GM12878 (cell line): Measurements from ENCODE around the gene CHRNA3. TPM values are rescaled to one million over a fixed set of nuclear protein-coding genes. Genes with fewer than 3 reads are reported as not detected.

ENCODE experiments used
- ATAC-seq: fragments of 200-7000 bp; cut with Tn5 transposase; 3 replicates; pipeline ENCODE4 v1.9.1; 2020; ENCODE audit warnings: mild to moderate bottlenecking, moderate library complexity
- BruUV-seq: library from RNA; stranded (reverse); fragments of 400-500 nt; replicated peaks from 2 replicates; lab custom pipeline; 2021; lab: Mats Ljungman, UMichigan
- CTCF ChIA-PET: fragments of 300-600 bp; sonication (Branson Sonifier 250); formaldehyde crosslinking; extraction: SDS; loops from one replicate; lab custom pipeline; 2021; ENCODE audit warnings: inconsistent platforms; lab: Yijun Ruan, JAX
- POLR2A ChIA-PET: fragments of 350-600 bp; formaldehyde crosslinking; extraction: SDS; loops from one replicate; lab custom pipeline; 2021; ENCODE audit warnings: inconsistent platforms; lab: Charles Lee
- RAD21 ChIA-PET: fragments of 300-600 bp; sonication (Branson Sonifier 250); formaldehyde crosslinking; loops from one replicate; lab custom pipeline; 2023; ENCODE audit warnings: antibody characterized with exemption; ENCODE audit not compliant: unreplicated experiment; lab: Charles Lee
- SMC1A ChIA-PET: fragments of 300-600 bp; sonication (Branson Sonifier 250); formaldehyde crosslinking; loops from one replicate; lab custom pipeline; 2023; ENCODE audit not compliant: unreplicated experiment, uncharacterized antibody; lab: Charles Lee
- DNase-seq: peaks from one replicate; pipeline ENCODE4 v3.0.0-alpha.2; 2011; ENCODE audit warnings: low read depth, low spot score
- FAIRE-seq: peaks from 3 replicates; lab custom pipeline; 2011; peaks lifted over from hg19 to GRCh38; lab: Jason Lieb, UNC
- H2AFZ ChIP-seq: 2 replicates; pipeline ENCODE4 v1.6.0; 2011; ENCODE audit warnings: low read depth, low read length, control low read depth; ENCODE audit not compliant: control insufficient read depth
- H3K27ac ChIP-seq: 2 replicates; pipeline ENCODE4 v1.5.1; 2011; ENCODE audit warnings: control low read depth; ENCODE audit not compliant: control insufficient read depth, insufficient read depth
- H3K27me3 ChIP-seq, 2 experiments: replicated peaks in 1 of 2; 2 replicates each; pipeline versions ENCODE4 v1.6.0 to v1.6.1; 2011; ENCODE audit warnings: low read length in 1 of 2; ENCODE audit not compliant: control insufficient read depth in 2 of 2, insufficient read depth in 2 of 2
- H3K36me3 ChIP-seq, 2 experiments: 2 replicates each; pipeline ENCODE4 v1.5.1; 2011; ENCODE audit warnings: low read length in 1 of 2; ENCODE audit not compliant: control insufficient read depth in 2 of 2, insufficient read depth in 2 of 2
- H3K4me1 ChIP-seq: 2 replicates; pipeline ENCODE4 v1.6.1; 2011; ENCODE audit warnings: mild to moderate bottlenecking, low read length, moderate library complexity, mixed read lengths; ENCODE audit not compliant: control insufficient read depth, insufficient read depth
- H3K4me2 ChIP-seq: 2 replicates; pipeline ENCODE4 v1.6.0; 2011; ENCODE audit warnings: control low read depth; ENCODE audit not compliant: control insufficient read depth, insufficient read depth
- H3K4me3 ChIP-seq: fragments of 200-600 bp; sonication (generic); 2 replicates; pipeline ENCODE4 v1.5.1; 2016
- H3K79me2 ChIP-seq: 2 replicates; pipeline ENCODE4 v1.6.0; 2011; ENCODE audit warnings: low read length; ENCODE audit not compliant: control insufficient read depth, insufficient read depth
- H3K9ac ChIP-seq: 2 replicates; pipeline ENCODE4 v1.8.0; 2011; ENCODE audit warnings: low read length, control low read depth, mixed read lengths; ENCODE audit not compliant: control insufficient read depth, insufficient read depth
- H3K9me3 ChIP-seq: replicated peaks from 3 replicates; pipeline ENCODE4 v1.5.1; 2011; ENCODE audit warnings: mild to moderate bottlenecking, low read length; ENCODE audit not compliant: control insufficient read depth, insufficient read depth
- H4K20me1 ChIP-seq: 2 replicates; pipeline ENCODE4 v1.6.0; 2011; ENCODE audit not compliant: control insufficient read depth, insufficient read depth
- CBX5 ChIP-seq: sonication (generic); IDR thresholded peaks from 2 replicates; pipeline ENCODE4 v1.6.1; 2016; ENCODE audit warnings: low read depth, moderate library complexity, mild to moderate bottlenecking, inconsistent platforms
- NR2C1 ChIP-seq: fragments of 450-650 bp; IDR thresholded peaks from 2 replicates; pipeline ENCODE4 v1.6.1; 2017; ENCODE audit warnings: antibody characterized with exemption, mild to moderate bottlenecking, moderate library complexity
- NR2F1 ChIP-seq: fragments of 450-650 bp; conservative IDR thresholded peaks from 2 replicates; pipeline ENCODE4 v1.6.1; 2017; ENCODE audit warnings: mild to moderate bottlenecking
- SIX5 ChIP-seq: IDR thresholded peaks from 2 replicates; pipeline ENCODE4 v1.6.1; 2011; ENCODE audit warnings: mild to moderate bottlenecking, low read depth, low read length, moderate library complexity; ENCODE audit not compliant: severe bottlenecking
- ZBTB11 ChIP-seq: fragments of 450-650 bp; formaldehyde crosslinking; IDR thresholded peaks from 2 replicates; pipeline ENCODE4 v1.5.0; 2022; ENCODE audit warnings: mild to moderate bottlenecking, missing genetic modification characterization
- WGBS: methylation state at CpG from one replicate; pipeline ENCODE4 v1.1.6; 2016; ENCODE audit warnings: low lambda C conversion rate; ENCODE audit not compliant: insufficient replicate concordance, insufficient coverage; ENCODE audit errors: missing lambda C conversion rate; 5-methylcytosine and 5-hydroxymethylcytosine counted together
- in situ Hi-C: fragments of 300-500 bp; cut with MboI; formaldehyde crosslinking; loops from 9 replicates; pipeline ENCODE4 v1.14.3; 2018; ENCODE audit warnings: mixed read lengths
- intact Hi-C: fragments of 100-400 bp; cut with micrococcal nuclease; formaldehyde crosslinking; loops from one replicate; pipeline ENCODE4 v1.14.2; 2022; ENCODE audit not compliant: unreplicated experiment
- polyA plus RNA-seq, 11 experiments: library from polyadenylated mRNA; depleted of rRNA in 4 of 11; unstranded in 6 of 11; stranded (reverse) in 5 of 11; fragments of >200 nt; fragmentation: Nextera tagmentation in 4 of 11; fragmentation: Illumina TruSeq in 1 of 11; extraction: Ambion mirVana in 4 of 11; extraction: Trizol in 1 of 11; gene quantifications; 1 replicate in 1 of 11; 2 replicates in 10 of 11; pipeline versions ENCODE4 v1.2.1 to v1.2.3, GENCODE V29; 2011 to 2016; ENCODE audit warnings: inconsistent platforms in 2 of 11, missing spikeins in 2 of 11, low read depth in 1 of 11
- total RNA-seq, 4 experiments: library from RNA; depleted of rRNA in 3 of 4; stranded (reverse); fragments of >200 nt in 3 of 4; fragmentation: Illumina TruSeq in 1 of 4; extraction: Trizol in 1 of 4; gene quantifications; 2 replicates each; pipeline versions ENCODE4 v1.2.1 to v1.2.3, GENCODE V29; 2013 to 2021
- TF ChIP-seq, protein P1 (sequence below): IDR thresholded peaks from 2 replicates; pipeline ENCODE4 v1.6.1; 2011; ENCODE audit warnings: low read depth, mild to moderate bottlenecking, low read length, moderate library complexity, borderline replicate concordance; ENCODE audit errors: extremely low read depth

CHRNA3 gene
- total and polyA plus RNA-seq, 10 of the 15 experiments (the other 5 are each of a cell fraction or from before 2014, with no cell fraction given): 0.06 to 0.19 (median 0.09) TPM; not detected in 7

DNA sequence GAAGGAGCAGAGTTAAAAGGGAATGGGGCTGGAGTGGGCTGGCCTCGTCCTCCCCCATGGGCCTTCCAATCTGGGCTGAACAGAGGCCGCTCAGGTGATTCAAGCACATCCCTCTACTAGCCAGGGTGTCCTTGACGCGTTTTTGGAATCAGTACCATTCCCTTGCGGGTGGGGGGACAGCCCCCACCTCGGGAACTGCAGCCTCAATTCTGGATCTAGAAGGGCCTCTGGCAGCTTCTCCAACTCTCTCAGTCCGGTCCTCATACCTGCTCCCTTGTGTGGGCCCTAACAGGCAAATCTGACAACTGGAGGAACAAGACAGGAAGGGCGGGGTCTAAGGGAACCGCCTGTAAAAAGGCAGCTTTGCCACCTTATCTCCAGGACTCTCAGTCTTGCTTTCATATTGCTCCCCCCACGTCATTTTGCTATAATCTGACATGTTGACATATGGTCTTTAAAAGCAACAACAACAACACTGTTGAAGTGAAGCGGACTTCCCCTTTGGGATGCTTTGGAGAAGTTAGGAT is 21.0 kb upstream of the CHRNA3 start (continued):
- TF ChIP-seq CBX5 (no peak), ZBTB11 (CRISPR knock-in tag) (no peak), SIX5 (no peak)
- TF ChIP-seq, protein P1, sequence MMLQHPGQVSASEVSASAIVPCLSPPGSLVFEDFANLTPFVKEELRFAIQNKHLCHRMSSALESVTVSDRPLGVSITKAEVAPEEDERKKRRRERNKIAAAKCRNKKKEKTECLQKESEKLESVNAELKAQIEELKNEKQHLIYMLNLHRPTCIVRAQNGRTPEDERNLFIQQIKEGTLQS: no peak

DNA sequence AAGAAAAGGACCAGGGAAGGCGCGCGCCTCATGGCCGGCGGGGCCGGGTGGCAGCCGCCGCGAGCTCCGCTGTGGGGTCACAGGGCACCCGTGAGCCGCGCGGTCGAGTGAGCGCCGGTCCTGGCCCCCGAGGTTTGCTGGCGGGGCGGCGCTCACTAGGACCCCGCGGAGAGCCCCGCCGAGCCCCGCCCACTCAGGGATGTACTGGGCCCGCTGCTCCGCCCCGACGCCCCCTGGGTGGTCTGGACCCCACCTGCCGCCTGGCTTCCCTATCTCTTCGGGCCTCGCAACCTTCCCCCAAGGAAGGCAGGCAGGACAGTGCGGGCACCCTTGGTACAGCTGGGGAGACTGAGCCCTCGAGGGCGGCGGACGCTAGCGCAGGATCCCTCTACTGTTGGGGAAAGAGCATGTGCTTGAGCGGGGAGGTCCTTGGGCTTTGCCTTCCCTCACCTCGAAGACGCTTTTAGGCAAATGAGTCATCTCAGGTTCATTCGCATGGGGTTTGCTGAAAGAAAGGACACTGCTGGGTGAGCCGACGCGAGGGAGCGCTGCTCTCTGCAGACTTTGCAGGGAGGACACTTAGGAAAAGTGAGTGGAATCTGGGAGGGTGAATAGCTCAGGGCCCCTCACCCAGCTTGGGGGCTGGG is 20.4 kb upstream of the CHRNA3 start, which contains the start of gene CHRNB4:
TSS of gene CHRNB4 (minus strand) at position 109 of the 647 bp plus-strand sequence. CDS start at position 32, 77 bp downstream.
- SMC1A ChIA-PET: no interaction called here
- in situ Hi-C loops (no loop called here), intact Hi-C loops (no loop called here)
- no peak within 1 kb of the TSS for H3K27ac ChIP-seq
- H3K9me3 ChIP-seq: no peaks in the 10 kb centered on the region
- peak; percentile 67 for ATAC-seq
- no peaks in the 10 kb centered on the region for H3K79me2 ChIP-seq
- DNase-seq: no peak
- TF ChIP-seq NR2C1 (no peak), NR2F1 (peak; percentile 29; the same call in 1 of the 2 replicates)
- peak within 1 kb of the TSS; percentile 71 for H3K4me2 ChIP-seq
- H3K9ac ChIP-seq: no peak within 1 kb of the TSS
- POLR2A ChIA-PET: no interaction called here
- H3K27me3 ChIP-seq: peaks cover 3 to 4% of the 10 kb centered on the region in 2 experiments; a peak in 3 of 4 replicates
- RAD21 ChIA-PET: no interaction called here
- 25% methylated on average over 47 of the region's 47 CpGs for WGBS
- CTCF ChIA-PET: no interaction called here
- no peak within 1 kb of the TSS for H3K4me3 ChIP-seq
- peak within 1 kb of the TSS; percentile 23 for H2AFZ ChIP-seq
- no peaks in the 10 kb centered on the region; a peak in 1 of 4 replicates for H3K36me3 ChIP-seq
- BruUV-seq: no TSS peak
- no peak for FAIRE-seq
- no peaks in the 10 kb centered on the region for H4K20me1 ChIP-seq
- no peaks in the 10 kb centered on the region for H3K4me1 ChIP-seq
